GM21825 (cell line): ENCODE data around the gene FBLN2.

Experiments
- ATAC-seq: cut with Tn5 transposase; IDR thresholded peaks from one replicate; pipeline ENCODE4 v1.9.1; 2021; ENCODE audit warnings: mild to moderate bottlenecking, moderate library complexity; ENCODE audit not compliant: unreplicated experiment

The FBLN2 gene

GRCh38 chr3:13656584-13657301 lies 107.8 kb downstream of the FBLN2 start:
- ATAC-seq, result no peak

DNA sequence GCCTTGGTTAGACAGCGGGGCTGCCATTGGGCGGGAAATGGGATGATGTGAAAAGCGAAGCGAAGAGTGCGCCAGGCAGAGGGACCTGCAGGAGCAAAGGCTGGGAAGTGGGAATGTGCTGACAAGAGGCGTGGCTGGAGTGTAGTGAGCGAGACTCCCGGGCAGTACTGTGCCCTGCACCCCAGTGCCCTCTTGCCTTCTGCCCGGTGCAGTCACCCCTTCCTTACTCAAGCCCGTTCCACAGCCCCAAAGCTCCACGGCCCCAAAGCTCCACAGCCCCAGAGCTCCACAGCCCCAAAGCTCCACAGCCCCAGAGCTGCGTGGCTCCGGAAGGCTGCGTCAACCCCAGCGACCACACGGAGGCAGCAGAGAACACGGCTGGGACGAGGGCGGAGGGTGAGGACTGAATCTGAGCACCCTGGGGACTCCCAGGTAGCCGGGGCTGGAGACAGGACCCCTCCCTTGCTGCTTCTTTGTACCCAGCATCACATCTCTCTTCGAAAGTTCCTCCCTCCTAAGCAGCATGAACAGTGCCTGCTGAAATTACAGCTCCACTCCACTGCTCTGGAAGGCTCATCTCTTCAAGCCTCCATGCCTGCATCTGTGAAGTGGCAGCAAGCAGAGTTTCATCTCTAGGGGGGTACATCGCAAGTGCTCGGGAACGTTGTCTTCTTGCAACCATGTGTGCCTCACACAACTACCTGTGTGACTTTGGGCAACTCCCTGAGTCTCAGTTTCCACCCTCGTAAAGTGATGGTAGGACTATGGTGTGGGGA lies 108.9 kb downstream of the FBLN2 start:
- ATAC-seq, result no peak

DNA sequence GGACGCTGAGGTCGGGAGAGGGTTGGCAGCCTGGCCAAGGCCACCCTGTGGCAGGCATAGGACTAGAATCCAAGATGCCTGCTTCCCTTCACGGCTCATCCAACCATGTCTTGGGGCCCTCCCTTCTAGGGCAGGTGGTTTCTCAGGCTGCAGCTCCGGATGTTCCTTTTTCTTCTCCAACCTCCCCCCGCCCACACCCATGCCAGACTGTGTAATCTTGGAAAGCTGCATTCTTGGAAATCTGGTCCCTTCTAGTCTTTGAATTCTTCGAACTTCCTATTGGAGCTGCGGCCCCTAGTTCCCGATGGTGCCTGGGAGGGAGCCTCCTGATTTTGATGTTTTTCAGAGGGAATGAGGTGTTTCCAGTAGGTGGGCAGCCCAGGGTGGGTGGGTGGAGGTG lies 109.8 kb downstream of the FBLN2 start:
- ATAC-seq, result no peak

DNA sequence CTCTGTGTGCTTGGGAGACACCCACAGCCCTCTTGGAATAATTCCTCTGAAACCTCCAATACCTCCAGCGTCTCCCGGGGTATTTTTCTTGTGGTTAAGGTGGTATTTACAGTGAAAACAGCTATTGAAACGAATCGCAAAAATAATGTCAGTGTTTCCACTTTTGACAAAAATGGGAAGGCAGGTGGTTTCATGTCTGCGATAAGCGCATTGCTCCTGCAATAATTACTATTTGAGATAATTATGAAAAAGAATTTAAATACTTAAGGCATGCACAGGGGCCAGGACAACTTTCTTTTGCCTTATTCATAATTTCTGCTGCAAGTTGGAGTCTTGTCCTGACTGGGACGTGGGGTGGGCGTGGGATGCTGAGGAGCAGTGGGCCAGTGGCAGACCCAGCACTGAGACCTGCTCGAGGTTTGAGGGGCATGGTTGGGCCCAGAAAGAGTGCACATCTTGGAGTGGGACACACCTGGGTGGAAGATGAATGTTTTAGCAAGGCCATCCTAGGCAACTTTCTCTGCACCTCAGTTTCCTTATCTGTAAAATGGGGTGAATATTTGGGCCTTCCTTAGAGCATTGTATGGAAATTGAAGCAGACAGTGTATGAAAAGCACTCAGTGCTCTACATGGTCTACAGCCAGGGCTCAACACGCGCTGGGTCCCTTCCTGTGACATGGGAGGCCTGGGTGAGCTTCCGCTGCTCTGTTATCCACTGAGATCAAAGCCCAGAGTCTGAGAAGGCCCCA lies 110.5 kb downstream of the FBLN2 start:
- no peak for ATAC-seq

GRCh38 chr3:13660042-13660874 lies 111.3 kb downstream of the FBLN2 start:
- no peak for ATAC-seq

DNA sequence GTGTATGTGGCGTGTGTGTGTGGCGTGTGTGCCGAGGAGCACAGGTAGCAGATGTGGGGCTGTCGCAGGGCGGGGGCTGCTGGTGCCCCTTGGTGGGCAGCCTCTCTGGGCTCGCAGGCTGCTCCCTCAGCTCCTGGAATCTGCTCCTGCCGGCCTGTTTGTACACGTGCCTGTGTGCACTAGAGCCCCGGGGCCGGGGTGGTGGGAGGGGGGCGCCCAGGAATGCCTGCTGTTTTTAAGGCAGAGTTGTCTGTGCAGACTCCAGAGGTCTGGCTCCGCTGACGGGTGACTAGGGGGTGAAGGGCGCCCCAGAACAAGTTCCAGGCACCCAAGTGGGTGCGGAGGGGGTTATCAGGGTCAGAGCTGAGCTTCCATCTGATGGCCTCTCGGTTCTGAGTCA lies 112.2 kb downstream of the FBLN2 start:
- no peak for ATAC-seq

DNA sequence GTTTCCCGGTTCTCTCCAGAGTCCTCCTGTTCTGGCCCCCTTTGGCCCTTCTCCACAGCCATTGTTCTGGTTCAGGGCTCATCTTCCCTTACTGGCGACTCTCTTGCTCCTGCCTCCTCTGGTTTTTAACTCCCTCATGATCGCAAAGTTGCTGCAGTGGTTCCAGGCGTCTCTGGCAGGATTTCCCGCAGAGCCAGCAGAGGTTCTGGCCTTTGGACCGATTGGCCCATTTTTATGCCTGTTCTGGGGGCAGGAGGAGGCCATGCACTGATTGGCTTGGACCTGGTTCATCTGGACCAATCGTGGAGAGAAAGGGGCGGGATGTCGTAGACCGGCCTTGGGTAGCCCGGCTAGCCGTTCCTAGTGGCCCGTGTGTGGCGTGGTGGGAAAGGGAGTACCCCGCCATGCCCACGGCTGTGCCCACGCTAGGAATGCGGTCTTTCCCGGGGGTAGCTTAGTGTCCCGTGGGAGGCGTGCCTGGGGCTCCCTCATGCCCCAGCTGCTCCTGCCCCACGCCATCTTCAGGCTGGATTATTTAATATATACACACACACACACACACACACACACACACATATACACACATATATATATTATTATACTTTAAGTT lies 113.4 kb downstream of the FBLN2 start:
- no peak for ATAC-seq

GRCh38 chr3:13663781-13664535 lies 115.0 kb downstream of the FBLN2 start:
- no peak for ATAC-seq

DNA sequence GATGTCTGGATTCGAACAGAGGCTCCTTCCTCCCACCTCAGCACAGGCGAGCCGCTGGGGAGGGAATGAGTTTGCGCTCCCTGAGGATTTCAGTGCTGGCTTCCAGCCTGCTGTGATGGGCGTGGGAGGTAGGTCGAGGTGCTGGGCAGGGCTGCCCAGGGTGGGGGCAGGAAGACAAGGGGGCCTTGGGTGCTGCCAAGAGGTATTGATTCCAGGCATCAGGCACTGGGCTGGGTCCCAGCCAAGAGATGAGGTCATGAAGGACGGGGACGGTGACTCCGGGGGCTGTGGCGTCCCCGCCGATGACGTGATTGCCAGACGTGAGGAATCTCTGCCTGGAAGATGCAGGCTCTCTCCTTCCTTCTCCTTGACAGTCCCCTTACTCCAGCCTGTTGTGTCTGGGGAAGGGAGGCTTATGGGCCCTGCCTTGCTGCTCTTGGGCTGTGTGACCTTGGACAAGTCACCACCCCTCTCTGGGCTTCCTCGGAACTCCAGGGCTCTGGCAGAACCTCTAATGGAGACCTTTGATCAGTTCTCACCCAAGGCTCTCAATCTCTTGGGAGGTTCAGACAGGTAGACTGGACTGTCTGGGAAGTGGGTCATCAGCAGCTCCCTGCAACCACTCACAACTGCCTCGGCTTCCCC lies 116.8 kb downstream of the FBLN2 start:
- no peak for ATAC-seq

GRCh38 chr3:13666227-13666619 lies 117.3 kb downstream of the FBLN2 start:
- ATAC-seq, result no peak

GRCh38 chr3:13666781-13667709 lies 118.1 kb downstream of the FBLN2 start:
- no peak for ATAC-seq

DNA sequence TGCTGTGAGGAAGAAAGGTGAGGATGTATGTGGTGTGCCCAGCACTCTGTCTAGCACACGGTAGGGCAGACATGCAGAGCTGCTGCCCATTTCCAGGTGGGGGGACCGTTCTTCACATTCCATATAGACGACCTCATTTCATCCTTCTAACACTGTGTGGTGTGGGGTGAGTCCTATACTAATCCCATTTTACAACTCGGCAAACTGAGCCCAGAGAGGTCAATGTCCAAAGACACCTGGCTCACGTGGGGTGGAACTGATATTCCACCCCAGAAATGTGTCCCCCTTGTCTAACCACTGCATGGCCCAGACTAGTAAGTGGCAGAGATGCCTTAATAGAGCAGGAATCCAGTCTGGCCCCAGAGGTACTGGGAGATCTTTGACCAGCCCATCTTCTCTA lies 119.2 kb downstream of the FBLN2 start:
- ATAC-seq, result no peak

DNA sequence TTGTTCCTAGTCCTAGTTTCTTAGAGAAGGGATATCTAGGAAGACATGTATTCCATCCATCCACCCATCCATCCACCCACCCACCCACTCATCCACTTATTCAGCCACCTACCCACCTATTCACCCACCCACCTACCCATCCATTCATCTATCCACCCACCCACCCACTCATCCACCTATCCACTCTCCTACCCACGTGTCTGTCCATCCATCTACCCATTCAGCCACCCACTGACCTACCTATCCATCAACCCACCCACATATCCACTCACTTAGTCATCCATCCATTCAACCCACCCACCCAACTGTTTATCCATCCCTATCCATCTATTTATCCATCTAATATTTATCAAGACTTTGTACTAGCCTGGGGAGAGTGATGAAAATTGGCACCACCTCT lies 120.5 kb downstream of the FBLN2 start:
- no peak for ATAC-seq

DNA sequence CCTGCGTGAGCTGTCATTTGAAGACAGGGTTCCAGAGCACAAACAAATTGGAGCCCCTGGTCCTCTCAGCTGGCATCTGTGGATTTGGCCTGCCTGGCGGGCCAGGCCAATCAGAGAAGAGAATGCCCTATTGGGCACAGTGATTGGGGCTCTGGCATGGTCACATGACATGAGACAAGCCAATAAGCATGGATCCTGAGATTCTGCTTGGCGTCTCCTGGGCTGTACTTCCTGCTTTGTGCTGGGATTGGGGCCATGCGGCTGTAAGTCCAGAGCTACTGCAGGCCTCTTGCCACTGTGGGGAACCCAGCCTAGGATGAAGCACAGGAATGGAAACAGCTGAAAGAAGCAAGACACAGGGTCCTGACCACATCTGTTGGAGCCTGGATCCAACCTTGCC lies 121.4 kb downstream of the FBLN2 start:
- no peak for ATAC-seq

DNA sequence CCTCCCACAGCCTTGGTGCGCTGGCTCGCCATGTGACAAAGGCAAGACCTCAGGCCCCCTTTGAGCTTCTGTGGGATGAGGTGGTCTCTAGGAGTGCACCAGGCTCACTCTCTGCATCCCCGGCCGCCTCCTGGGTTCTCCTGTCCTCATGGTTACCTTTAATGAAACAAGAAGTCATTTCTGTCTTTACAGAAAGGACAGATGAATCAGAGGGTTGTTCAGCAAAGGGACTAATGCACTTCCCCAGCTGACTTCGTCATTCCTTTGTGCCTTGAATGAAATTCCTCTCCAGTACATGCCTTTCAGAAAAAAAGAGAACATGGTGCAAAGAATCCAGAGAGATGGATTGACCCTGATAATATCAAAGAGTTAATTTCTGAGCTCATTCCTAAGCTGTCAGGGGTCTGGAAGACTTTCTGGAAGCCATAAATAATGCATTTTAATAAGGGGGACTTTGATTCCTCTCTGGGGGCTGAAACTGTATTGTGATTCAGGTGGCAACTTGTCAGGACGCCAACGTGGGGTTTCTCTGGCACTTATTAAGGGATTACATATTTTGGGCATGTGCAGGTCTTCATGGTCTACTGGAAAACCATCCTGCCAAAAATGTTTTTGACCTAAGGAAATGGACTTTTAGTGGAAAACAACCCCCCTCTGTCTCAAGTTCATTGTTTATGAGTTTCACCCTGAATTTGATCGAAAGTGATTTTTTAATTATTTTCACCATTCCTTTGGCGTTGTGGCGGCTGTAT lies 122.7 kb downstream of the FBLN2 start:
- ATAC-seq, result no peak

GRCh38 chr3:13673207-13673606 lies 124.3 kb downstream of the FBLN2 start:
- no peak for ATAC-seq

- ATAC-seq, result no peak
Measured at GRCh38 chr3:13674538-13675185, 125.7 kb downstream of the FBLN2 start.
